ELF-1 (cell line): ENCODE data around the gene CBLC.
A peak's percentile ranks its signal among the peaks of the same experiment; 100 is the strongest.

ENCODE experiments used
- DNase-seq: peaks from one replicate; pipeline ENCODE4 v3.0.0-alpha.2; 2016; ENCODE audit warnings: low read depth, low spot score

The CBLC gene

GRCh38 chr19:44777715-44778347, at the start of gene CBLC:
Gene CBLC (plus strand): TSS chr19:44777890. CDS start chr19:44777932, 42 bp downstream.
- peak; percentile 92 for DNase-seq

- DNase-seq, result no peak
Observed at GRCh38 chr19:44728178-44728577, 49.5 kb upstream of the CBLC start.

GRCh38 chr19:44729516-44730033, 48.1 kb upstream of the CBLC start:
- DNase-seq, result no peak

- no peak for DNase-seq
Observed at GRCh38 chr19:44731081-44731480, 46.6 kb upstream of the CBLC start.

DNA sequence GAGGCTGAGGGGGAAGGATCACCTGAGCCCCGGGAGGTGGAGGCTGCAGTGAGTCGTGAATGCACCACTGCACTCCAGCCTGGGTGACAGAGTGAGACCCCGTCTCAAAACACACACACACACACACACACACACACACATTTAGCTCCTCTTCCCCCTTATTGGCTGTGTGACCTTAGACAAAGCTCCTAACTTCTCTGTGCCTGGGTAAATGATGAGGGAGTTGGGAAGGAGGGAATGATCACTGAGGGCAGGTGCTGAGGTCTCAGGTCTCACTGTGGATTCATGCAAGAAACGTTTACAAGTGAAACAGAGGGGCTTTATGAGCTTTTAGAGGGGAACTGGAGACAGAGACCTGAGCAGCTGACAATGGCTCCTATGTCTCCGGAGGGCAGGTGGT, 46.1 kb upstream of the CBLC start:
- no peak for DNase-seq

DNA sequence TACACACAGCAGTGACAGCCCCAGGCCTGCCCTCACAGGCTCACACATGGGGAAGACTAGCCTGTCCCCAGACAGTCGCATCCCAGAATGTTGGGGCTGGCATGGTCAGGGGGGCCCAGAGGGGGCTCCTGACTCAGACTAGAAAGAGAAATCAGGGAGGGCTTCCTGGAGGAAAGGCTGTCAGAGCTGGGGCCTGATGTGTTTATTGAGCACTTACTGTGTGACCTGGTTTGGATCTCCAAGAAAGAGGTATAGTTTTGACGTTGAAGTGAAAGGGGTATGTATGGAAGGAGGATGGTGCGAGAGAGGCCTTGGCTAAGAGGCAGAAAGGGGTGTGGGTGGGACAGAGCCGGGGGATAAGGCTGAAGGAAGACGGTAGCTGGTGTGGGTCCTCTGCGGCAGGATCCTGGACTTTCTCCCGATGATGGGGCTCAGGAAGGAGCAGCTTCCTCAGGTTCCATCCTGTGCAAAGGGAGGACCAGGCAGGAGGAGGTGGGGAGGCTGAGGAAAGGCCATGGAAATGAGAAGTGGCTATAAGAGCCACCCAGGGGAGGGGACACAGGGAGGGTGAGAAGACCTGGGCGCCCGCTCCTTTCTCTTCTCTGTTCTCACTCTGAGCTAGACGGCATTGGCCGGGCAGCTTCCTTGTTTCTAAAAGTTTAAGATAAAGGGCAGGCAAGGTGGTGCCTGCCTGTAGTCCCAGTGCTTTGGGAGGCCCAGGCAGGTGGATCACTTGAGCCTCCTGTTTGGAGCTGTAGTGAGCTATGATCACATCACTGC, 45.3 kb upstream of the CBLC start:
- DNase-seq, result peak; percentile 0

GRCh38 chr19:44734357-44734756, 43.3 kb upstream of the CBLC start:
- no peak for DNase-seq

GRCh38 chr19:44735011-44735410, 42.7 kb upstream of the CBLC start:
- DNase-seq, result no peak

DNA sequence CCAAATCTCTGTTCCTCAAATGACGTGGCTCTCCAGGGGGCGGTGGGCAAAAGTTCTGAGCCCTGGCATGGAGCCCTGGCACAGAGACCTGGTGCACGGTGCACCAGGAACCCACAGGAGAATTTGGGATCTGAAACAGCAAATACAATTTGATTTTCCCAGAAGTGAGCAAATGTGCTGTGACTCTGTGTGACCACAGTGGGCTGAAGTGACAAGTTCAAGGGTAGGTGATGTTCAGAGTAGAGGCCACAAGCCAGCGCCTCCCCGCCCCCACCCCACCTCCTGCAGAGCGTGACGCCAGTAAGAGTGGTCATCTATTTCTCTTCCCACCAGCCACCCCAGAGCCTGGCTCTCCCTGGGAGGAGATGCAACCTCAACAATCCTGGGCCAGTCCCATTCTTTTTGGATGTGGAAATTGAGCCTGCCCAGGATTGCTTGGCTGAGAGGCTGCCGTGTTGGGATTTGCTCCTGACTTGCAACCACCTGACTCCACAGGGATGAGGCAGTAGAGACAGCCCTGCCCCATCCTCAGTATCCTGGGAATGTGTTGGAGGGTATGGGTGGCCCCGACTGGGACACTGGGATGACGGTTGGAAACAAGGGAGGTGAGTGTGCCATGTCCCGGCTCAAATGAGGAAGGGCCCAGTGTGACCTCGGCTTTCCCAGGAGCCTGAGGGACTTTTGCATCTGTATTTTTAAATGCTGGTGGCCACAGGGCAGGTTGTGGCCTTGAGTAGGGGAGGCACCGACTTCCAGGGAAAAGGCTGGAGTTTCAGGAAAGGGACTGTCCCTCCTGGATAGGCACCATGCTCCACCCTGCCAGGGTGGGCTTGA, 40.2 kb upstream of the CBLC start:
- no peak for DNase-seq

GRCh38 chr19:44738136-44738535, 39.6 kb upstream of the CBLC start:
- no peak for DNase-seq

DNA sequence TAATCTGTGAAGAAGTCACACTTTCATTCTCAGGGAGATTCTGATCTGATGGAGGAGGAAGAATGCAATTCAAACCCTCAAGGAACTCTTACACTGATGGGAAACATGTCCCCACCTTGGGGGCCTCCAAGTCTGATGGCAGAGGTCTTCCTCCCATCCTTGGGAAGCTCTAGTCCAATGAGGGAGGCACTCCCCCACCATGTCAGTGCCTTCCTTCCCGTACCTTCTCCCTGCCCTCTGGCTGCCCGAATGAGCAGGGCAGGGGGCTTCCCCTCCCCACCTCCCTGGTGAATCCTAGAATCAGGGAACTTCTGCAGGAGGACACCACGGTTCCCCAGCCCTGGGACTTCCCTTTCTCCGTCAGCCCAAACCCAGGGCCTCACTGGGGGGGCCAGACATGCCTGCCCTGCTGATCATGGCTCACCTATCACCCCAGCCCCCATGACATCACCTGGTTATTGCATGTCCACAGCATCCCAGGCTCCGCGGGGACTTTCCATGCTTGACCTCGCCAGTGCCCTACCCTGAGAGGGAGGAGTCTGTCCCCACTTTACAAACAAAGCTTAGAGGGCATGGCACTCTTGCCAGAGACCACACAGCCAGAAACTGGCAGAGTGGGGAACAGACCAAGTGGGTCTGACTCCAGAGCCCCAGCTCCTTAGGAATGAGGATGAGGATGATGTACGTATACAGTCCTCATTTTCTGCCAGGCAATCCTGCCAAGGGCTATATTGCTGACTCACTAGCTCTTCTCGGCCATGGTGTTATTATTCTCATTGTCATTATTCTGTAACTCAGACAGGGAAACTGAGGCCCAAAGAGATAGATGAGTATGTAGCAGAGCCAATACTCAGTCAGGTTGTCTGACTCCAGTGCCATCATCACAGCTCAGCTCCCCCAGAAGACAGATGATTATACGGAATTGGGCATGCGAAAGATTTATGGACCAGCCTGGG, 38.8 kb upstream of the CBLC start:
- DNase-seq, result no peak

DNA sequence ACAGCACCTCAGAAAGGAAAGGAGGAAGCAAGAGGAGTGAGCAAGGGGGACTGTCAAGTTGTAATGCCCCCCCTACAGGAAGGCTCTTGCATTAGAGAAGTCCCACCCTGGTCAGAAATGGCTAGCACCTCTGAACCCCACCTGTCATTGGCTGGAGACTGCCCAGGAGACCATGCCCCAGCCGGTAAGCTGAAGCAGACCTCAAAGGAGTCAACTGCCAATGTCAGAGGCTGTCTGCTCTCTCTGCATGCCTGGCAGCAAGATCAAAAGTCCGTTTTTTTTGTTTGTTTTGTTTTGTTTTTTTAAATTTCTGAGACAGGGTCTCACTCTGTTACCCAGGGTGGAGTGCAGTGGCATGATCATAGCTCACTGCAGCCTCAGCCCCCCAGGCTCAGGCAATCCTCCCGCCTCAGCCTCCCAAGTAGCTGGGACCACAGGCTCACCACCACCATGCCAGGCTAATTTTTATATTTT, 37.3 kb upstream of the CBLC start:
- DNase-seq, result no peak

DNA sequence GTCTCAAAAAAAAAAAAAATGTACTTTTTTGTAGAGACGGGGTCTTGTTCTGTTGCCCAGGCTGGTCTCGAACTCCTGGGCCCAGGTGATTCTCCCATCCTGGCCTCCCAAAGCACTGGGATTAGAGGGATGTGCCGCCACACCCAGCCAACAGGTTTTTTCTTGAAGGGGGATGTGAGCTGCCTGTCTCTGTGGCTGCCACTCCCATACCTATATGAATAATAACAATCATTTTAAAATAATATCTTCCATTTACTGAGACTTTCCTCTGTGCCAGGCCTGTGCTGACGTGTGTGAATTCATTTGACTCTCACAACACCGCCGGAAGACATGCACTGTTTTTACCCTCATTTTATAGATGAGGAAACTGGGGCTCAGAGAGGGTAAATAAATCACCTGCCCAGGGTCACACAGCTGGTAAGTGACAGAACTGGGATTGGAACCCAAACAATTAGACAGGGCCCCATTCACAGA, 36.4 kb upstream of the CBLC start:
- no peak for DNase-seq

GRCh38 chr19:44741841-44742329, 35.8 kb upstream of the CBLC start:
- peak; percentile 76 for DNase-seq

- no peak for DNase-seq
Observed at GRCh38 chr19:44742330-44743061, 35.2 kb upstream of the CBLC start.

DNA sequence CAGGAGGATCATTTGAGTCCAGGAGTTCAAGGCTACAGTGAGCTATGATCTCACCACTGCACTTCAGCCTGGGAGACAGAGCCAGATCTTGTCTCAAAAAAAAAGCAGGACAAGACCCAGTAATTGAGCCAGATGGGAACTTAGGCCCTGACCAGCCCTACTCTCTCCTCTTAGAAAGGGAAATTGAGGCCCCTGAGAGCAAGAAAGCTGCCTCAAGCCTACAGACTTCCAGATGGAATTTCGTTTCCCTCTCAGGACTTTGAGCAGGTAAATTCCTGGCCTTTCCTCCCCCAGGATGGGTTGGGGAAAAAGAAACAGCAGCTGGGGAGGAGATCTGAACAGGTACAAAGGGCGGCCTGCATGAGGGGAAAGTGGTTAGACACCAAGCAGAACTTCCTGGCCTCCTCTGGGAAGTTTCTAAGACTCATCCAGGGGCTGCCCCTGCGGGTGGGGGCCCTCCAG, 32.8 kb upstream of the CBLC start:
- no peak for DNase-seq

DNA sequence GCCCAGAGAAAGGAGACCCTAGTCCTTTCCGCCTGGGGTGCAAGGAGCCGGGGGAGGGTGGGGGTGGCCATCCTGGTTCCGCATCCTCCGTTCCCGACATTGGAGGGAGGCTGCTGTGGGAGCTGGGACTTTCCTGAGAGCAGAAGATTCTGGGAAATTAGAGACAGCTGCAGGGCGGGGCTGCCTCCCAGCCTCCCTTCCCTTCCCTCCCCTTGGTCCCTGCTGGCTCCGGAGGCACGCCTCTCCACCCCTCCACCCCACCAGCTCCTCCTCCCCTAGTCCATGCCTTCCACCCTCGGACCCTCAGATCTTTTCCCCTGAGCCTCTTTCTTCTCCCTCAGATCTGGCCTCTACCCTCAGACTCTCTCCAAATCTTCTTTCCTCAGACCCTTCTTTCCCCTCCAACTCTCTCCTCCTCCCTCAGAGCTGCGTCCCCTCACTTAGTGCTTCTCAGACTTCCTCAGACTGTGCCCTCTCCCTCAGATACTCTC, 32.3 kb upstream of the CBLC start:
- peak; percentile 62 for DNase-seq

GRCh38 chr19:44745887-44746600, 31.6 kb upstream of the CBLC start:
- no peak for DNase-seq

GRCh38 chr19:44746616-44746945, 31.1 kb upstream of the CBLC start:
- DNase-seq, result no peak
